GM12874 (cell line): ENCODE data around the gene TOB2.

ENCODE experiments used
- TF ChIP-seq, protein P1 (sequence below): IDR thresholded peaks from 2 replicates; pipeline ENCODE4 v1.5.1; 2011; ENCODE audit warnings: low read depth, mild to moderate bottlenecking, control low read depth, low read length, moderate library complexity; ENCODE audit not compliant: insufficient read depth

The TOB2 gene

DNA sequence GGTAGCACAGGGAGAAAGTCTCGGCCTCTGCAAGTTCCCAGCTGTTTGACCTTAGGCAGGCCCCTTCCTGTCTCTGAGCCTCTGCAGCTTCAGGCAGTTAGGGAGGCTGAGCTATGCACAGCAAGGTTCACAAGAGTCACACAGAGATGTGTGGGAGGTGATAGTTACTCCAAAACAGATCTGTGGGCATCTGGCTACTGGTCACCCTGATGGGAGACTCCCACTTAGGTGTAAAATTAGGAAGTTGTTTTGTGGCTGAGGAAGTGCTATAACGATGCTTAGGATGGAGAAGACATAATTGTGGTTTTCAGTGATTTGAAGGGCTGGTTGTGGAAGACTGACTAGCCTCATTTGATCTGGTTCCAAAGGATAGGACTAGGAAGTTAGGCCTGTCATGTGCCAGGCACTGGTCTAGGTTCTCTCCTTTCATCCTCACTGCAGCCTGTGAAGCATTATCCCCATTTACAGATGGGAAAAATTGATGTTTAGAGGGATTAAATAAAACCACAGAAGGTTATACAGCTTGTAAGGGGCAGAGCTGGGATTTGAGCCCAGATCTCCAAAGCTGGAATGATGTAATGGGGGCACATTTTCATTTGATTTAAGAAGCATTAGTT, 35.8 kb upstream of the TOB2 start:
- TF ChIP-seq, protein P1, sequence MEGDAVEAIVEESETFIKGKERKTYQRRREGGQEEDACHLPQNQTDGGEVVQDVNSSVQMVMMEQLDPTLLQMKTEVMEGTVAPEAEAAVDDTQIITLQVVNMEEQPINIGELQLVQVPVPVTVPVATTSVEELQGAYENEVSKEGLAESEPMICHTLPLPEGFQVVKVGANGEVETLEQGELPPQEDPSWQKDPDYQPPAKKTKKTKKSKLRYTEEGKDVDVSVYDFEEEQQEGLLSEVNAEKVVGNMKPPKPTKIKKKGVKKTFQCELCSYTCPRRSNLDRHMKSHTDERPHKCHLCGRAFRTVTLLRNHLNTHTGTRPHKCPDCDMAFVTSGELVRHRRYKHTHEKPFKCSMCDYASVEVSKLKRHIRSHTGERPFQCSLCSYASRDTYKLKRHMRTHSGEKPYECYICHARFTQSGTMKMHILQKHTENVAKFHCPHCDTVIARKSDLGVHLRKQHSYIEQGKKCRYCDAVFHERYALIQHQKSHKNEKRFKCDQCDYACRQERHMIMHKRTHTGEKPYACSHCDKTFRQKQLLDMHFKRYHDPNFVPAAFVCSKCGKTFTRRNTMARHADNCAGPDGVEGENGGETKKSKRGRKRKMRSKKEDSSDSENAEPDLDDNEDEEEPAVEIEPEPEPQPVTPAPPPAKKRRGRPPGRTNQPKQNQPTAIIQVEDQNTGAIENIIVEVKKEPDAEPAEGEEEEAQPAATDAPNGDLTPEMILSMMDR, result no peak

DNA sequence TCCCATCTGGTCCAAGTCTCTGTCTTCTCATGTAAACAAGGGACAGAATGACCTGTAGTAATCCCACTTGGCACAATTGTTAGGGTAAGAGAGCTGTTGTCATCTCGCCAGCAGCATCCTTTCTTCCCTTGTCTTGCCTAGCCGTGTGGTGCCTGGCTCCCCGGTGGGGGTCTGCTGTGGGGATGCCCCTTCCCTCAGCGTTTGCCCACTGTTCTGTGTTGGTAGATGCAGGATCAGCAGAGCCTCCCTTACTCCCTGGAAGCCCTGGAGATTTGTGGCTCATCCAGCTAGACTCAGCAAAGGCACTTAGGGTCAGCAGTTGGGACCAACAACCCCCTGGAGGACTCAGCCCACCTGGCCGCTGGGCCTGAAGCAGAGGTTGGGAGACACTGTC, 35.3 kb upstream of the TOB2 start:
- TF ChIP-seq, protein P1, result no peak

DNA sequence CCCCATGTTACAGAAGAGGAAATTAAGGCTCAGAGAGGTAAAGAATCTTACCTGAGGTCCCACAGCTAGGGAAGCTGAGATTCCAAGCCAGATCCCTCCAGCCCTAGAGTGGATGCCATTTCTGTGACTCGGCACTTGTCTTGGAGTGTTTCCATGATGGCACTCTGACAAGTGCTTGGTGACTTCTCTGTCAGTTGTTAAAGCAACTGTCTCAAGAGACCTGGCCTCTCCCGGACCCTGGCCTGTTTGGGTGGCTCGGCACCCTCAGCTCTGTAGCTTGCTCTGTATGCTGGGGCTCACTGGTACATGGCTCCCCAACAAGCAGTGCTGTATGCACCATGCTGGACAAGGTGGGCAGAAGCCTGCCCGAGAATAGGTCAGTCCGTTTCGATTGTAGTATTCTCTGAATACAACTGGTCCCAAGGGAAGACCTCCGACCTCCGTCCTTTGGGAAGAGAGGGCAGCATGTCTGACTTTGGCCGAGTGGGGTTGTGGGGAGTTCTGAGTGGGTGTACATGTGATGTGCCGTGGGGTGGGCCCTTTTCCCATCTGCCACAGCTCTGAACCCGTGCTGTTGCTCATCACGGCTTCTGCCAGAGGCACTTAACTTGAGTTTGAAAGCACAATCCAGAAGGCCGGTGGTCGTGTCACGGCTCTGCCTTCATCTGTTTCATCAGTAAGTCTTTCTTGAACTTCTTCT, 34.7 kb upstream of the TOB2 start:
- TF ChIP-seq, protein P1, result no peak

DNA sequence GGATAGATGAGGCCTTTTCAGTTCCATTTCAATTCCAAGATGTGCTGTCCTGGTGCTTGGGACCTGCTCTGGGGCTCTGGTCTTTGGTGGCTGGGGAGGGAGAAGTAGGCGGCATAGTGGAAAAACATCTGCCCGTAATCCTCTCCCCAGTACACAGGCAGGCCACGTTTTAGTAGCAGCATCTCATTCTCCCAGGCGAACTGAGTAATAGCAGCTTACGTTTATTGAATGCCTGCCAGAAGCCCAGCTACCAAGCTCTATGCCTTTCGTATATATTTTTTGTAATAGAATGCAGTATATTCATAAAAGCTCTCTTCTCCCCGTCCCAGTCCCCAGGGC, 33.8 kb upstream of the TOB2 start:
- TF ChIP-seq, protein P1, result no peak

DNA sequence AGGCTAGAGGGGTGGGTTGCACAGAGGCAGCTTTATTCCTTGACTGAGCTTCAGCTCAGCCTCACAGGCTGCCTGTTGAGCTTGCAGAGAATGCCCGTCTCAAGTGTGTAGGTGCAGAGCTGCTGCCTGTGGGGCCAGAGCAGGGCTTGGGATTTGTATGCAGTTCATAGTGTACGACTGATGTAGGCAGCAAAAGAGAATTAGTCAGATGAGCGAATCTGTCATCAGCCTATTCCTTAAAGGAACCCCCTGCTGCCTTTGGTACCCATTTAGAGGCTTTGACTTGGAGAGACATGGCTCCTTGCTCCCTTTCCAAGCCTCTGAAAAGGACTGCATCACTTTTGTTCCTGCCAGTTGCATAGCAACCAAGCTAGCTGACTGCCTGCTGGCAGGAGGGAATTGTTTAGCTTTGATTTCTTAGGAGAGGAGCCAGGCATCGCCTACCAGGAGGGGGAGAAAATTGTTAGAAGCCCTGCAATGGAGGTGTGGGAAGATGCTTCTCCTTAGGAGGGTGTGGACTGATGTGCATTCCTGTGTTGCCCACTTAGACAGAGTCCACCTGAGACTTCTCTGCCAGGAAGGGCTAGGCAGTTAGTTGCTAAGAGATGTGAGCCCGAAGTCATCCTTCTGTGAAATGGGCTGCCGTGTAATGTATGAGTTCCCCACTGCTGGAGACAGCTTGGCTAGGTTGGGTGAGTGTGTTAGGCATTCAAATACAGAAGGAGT, 33.2 kb upstream of the TOB2 start:
- TF ChIP-seq, protein P1, result no peak

DNA sequence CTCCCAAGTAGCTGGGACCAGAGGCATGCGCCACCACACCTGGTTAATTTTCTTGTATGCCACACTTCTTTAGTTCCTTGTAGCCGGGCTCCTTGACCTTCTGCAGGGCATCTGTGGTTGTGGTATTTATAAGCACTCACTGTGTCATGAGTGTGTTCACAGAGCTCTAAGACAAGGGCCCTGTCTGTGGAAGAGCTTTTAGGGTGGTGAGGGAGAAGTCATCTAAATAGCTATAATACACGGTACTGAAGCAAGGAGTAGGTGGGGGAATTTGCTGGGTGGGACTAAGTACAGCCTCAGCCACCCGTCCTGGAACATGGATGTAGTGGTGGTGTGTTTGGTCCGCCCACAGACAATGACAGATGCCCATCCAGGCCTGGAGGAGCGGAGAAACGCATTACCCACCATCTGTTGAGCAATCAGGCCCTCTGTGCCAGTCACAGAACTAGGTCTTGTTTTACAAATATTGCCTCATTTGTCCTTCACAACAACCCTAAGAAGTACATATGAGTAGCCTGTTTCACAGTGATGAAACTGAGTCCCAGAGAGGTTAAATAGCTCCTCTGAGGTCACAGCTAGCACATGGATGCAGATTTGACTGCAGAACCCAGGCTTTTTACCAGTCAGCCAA, 32.4 kb upstream of the TOB2 start:
- TF ChIP-seq, protein P1, result no peak

DNA sequence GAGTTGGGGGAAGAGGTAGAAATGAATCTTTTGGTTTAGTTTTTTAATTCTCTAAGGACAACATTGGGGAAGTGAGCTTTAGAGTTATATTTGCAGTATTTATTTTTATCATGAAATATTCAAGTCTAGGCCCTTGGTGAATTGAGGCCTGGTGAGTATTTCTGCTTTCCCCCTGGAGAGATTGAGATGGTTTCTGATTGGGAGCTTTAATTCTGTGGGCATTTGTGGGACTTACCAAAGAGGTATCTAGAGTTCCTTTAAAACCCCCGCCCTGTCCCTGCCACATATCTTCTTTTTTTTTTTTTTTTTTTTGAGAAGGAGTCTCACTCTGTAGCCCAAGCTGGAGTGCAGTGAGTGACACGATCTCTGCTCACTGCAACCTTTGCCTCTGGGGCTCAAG, 31.9 kb upstream of the TOB2 start:
- TF ChIP-seq, protein P1, result no peak
